Sigmoid colon (tissue), 3 donors: ENCODE results near the gene CABP2.
"Not testable (repeated sequence)": the region's sequence is repeated elsewhere in the genome, so short reads cannot be mapped to it uniquely, and the experiment has no call there.

Experiments
- CTCF ChIP-seq, 4 experiments: fragments of 450-650 bp in 3 of 4; fragments of 200-600 bp in 1 of 4; IDR thresholded peaks; one replicate each; pipeline ENCODE4 v1.5.1; 2016 to 2019; ENCODE audit warnings: antibody characterized with exemption in 4 of 4, mild to moderate bottlenecking in 3 of 4, moderate library complexity in 2 of 4
- POLR2A ChIP-seq, 2 donors: fragments of 450-650 bp; IDR thresholded peaks; one replicate each; pipeline ENCODE4 v1.6.1; 2016; ENCODE audit warnings: antibody characterized with exemption in 2 of 2, mild to moderate bottlenecking in 2 of 2, moderate library complexity in 2 of 2

- not testable (repeated sequence) for TF ChIP-seq CTCF, POLR2A (IDR thresholded peaks at IDR 0.05)
Observed at GRCh38 chr11:67485873-67486361, 37.3 kb downstream of the CABP2 start.
